HG03280 (cell line): Measurements from ENCODE around the gene C8B.

Experiments used
- ATAC-seq: cut with Tn5 transposase; IDR thresholded peaks from one replicate; pipeline ENCODE4 v1.9.1; 2021; ENCODE audit warnings: mild to moderate bottlenecking, moderate library complexity; ENCODE audit not compliant: unreplicated experiment

Gene C8B

GRCh38 chr1:56965916-56966697 is at the start of gene C8B:
Gene C8B, minus strand, starts transcription at chr1:56966015. Its CDS starts 67 bp downstream, at chr1:56965948.
- ATAC-seq: no peak

GRCh38 chr1:57015071-57015470 is 49.3 kb upstream of the C8B start:
- ATAC-seq: no peak

GRCh38 chr1:57013522-57013921 is 47.7 kb upstream of the C8B start:
- ATAC-seq: no peak

DNA sequence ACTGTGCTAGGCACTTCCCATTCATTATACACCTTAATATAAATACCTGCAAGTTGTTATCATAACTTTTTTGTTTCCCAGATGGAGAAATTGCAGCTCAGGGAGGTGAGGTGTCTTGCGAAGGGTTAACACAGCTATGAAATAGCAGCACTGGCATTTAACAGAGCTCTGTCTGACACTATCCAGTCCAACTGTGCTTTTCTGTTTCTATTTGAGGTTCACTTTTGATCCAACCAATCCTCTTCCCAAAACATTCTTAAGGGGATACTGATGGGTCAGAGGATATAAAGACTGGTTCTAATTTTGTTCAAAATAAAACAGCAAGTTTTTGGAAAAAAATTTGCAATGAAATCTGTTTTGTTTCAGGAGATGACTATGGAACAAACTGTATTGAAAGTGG is 46.5 kb upstream of the C8B start:
- no peak for ATAC-seq

DNA sequence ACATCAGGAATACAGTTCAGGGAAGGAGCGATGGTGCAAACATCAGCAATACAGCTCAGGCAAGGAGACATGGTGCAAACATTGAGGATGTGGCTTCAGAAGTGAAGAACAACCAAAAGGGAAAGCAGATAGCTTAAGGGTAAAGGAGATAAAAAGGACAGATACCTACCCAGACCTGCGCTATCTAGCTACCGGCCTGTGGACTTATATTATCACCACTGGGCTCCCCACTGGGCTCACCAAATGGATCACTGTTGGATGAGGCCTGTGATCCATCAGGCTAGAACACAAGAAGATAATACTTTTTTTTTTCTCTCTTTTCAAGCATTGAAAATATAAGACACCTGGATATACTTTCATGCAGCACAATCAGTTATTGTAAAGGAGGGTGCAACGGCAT is 44.7 kb upstream of the C8B start:
- no peak for ATAC-seq

GRCh38 chr1:57007948-57008347 is 42.1 kb upstream of the C8B start:
- ATAC-seq: no peak

- ATAC-seq: no peak
Observed at GRCh38 chr1:57007472-57007871, 41.7 kb upstream of the C8B start.

DNA sequence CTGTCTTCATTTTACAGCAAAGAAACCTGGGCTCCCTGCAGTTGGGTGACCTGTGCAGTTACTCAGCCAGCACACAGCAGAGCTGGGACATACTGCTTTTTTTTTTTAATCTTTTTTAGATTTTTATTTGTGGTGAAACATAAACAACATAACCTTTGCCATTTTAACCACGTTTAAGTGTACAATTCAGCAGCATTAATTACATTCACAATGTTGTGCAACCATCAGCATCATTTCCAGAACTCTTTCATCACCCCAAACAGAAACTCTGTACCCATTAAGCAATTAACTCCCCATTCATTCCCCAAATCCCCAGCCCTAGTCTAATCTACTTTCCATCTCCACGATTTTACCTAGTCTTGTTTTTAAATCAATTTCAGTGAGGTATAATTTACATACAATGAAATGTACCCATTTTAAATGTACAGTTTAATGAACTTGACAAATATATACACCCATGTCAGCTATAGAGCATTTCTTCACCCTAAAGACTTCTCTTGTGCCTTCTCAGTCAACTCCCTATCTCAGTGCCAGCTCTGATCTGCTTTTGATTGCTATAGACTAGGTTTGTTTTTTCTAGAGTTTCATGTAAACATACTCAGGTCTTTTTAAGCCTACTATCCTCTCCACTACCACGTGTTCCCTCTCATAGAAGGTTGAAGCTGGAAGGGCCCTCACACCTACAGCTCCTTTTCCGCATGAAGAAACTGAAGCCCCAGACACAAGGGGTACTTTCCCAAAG is 37.8 kb upstream of the C8B start:
- no peak for ATAC-seq

- no peak for ATAC-seq
Observed at GRCh38 chr1:56995414-56996100, 29.7 kb upstream of the C8B start.

- no peak for ATAC-seq
Observed at GRCh38 chr1:56993475-56993874, 27.7 kb upstream of the C8B start.

GRCh38 chr1:56992318-56993125 is 26.7 kb upstream of the C8B start:
- ATAC-seq: no peak

- no peak for ATAC-seq
Observed at GRCh38 chr1:56991576-56991975, 25.8 kb upstream of the C8B start.

DNA sequence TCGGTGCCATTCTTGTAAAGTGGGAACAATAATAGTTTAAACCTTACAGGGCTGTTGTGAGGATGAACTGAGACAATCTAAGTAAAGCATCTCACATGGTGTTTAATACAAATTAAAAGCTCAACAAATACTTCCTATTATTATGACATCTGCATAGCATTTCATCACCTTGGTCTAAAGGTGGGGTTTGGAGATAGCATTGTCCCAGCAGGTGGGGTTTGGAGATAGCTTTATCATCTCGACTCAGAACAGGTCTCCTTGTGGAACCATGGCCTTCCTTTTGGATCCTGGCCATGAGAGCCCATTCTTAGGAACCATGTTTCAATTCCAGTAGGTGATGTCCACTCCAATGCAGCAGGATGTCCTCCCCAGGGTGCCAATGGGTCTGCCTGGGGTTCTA is 20.6 kb upstream of the C8B start:
- ATAC-seq: no peak

- no peak for ATAC-seq
Observed at GRCh38 chr1:56985857-56986256, 20.0 kb upstream of the C8B start.

DNA sequence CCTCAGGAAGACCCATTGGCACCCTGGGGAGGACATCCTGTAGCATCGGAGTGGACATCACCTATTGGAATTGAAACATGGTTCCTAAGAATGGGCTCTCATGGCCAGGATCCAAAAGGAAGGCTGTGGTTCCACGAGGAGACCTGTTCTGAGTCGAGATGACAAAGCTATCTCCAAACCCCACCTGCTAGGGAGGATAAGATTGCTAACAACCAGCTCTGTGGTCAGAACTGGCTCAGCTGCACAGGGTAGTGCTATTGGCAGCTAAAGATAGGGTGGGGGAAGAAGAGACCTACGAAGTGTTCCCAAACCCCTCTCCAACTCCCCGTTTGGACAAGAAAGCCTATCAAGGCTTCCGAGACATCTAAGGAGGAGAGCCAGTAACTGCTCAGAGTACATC is 17.7 kb upstream of the C8B start:
- ATAC-seq: no peak

GRCh38 chr1:56979986-56980755 is 14.4 kb upstream of the C8B start:
- no peak for ATAC-seq

DNA sequence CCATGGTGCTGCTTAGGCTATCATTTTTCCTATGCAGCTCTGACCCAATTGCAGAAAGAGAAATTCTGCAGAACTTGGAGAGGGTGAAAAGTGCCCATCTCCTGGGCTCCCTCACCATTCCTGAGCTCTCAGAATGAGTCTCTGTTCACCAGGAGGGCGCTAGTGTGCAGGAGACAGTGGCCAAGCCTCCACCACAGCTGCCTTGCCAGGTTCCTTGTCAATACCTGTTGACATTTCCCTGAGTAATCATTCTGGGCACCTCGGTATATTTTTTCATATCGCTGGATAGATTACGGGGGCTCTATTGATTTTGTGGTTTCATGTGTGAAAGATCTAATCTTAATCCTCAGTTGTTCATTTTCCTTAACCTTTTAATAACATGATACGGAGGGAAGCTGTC is 13.0 kb upstream of the C8B start:
- ATAC-seq: no peak

- no peak for ATAC-seq
Observed at GRCh38 chr1:56977910-56978309, 12.1 kb upstream of the C8B start.

GRCh38 chr1:56975446-56975845 is 9.6 kb upstream of the C8B start:
- no peak for ATAC-seq
